Fibroblast of skin of abdomen (primary cell): ENCODE results near the gene ECHDC1.
A peak's percentile ranks its signal among the peaks of the same experiment; 100 is the strongest.

Experiments
- DNase-seq: peaks from one replicate; pipeline ENCODE4 v3.0.0-alpha.2; 2013

The ECHDC1 gene

DNA sequence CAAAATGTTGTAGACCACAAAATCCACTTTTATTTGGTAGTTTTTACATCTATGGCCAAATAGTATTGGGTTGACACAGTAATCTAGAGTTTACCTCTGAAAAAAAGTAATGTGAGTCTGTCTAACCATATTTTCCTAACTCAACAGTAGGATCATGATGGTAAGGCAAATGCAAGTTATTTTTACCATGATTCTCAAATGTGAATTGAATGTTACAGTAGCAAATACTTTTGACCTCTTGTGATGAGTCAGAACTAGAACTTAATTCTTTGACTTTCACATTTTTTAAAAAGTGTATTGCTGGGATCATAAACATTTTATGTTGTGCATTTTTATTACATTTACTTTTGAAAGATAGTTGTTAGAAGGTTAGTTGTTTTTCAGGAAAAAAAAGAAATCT, 54.7 kb downstream of the ECHDC1 start:
- peak; percentile 6 for DNase-seq

DNA sequence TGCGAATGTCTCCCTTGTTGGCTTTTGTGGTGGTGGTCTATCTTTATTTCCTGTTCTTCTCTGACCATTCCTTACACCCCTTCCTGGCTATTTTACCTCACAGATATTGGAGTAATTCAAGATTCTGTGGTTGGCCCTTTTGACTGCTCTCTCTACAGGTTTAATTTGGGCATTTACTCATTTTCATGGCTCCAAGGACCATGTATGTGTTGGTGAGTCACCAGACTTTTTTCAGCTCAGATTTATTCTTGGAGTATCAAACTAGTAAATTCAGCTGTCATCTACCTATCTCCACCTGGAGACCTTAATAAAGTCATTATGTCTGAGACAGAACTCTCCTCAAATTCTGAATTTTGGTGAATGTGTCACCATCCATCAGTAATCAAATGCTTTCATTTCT, 61.2 kb downstream of the ECHDC1 start:
- no peak for DNase-seq

DNA sequence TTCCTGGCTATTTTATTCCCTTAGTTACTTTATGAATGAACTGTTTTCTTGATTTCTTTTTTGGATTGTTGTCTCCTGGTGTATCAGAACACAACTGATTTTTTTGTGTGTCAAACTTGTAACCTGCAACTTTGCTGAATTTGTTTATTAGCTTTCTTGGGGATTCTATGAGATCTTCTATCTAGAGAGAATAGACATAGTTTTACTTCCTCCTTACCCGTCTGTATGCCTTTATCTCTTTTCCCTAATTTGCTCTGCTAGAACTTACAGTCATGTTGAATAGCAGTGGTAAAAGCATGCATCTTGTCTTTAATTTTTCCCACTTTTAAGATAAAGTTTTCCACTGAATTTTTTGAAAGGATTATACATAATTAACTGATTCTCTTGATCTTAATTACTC, 63.6 kb downstream of the ECHDC1 start:
- DNase-seq, result no peak

DNA sequence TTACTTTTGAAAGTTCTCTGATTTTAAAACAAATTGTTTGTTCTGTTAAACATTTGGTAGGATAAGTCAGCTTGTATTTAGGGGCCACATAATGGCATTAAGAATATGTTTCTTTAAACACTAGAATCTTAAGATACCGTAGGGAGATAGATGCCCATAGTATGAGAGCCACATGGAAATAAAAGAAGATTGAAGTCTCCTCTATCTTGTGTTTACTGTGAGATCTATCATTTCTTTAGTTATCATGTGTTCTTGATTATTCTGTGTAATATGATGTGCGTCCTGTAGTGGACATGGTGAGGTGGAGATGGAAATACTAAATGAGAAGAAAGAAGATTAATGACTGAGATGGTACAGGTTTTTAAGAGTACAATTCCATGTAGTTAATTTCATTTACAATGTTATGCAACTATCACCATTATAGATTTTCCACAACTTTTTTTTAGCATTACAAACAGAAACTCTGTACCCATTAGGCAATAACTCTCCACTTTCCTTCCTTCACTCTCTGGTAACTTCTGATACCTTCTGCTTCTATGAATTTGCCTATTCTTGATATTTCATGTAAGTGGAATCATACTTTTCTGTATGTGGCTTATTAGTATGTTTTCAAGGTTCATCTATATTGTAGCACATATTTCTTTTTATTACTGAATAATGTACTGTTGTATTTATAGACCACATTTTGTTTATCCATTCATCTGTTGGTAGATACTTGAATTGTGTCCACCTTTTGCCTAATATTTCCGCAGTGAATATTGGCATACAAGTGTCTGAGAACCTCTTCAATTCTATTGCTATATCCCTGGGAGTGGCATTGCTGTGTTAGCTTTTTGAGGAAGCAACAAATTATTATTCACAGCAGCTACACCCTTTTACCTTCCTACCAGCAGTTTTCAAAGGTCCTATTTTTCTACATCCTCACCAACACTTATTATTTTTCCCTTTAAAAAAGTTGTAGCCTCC, 65.2 kb downstream of the ECHDC1 start:
- DNase-seq, result no peak

DNA sequence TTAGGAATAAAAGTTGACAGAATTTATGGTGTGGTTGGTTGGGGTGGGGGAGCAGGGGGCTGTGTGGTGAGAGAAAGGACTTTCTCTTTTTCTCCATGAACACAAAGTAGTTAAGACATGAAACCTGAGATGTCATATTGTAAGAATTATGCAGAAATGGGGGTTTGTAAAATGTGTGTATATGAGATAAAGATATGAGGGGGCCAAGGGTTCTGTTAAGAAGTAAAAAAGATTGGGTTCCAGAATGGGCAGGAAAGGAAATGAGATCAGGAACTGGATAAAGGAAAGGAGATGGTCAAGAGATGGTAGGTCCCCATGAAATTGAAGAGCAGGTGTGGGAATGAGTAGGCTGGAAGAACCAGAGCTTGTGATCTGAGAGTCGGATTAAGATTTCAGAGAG, 67.1 kb downstream of the ECHDC1 start:
- DNase-seq, result no peak

DNA sequence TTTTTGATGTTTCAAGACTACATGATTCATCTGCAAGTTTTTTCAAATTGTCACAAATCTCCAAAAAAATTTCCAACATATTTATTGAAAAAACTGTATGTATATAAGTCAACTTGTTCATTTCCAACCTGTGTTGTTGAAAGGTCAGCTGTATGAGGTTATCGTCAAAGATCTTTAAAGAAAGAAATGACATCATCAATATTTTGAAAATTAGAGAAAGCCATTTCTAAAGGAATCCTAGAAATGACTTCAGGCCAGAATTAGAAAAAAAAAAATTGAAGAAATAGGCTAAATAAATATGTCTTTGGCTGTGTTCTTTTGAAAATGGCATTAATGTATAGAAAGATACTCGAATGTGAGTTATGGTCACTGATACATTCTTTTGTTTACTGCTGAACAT, 69.9 kb downstream of the ECHDC1 start:
- no peak for DNase-seq

DNA sequence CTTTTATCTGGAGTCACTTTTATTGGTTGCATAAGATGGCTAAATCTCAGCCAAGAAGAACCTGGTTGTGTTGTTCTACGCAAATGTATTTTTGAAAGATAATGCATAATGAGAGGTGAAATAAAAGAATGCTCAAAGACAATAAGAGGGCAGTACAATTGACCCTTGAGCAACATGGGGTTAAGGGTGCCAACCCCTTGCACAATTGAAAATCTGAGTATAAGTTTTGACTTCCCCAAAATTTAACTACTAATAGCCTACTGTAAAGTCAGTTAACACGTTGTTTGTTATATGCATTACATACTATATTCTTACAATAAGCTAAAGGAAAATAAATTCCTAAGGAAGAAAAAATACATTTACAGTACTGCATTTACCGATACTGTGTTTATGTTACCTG, 70.8 kb downstream of the ECHDC1 start:
- DNase-seq, result no peak

DNA sequence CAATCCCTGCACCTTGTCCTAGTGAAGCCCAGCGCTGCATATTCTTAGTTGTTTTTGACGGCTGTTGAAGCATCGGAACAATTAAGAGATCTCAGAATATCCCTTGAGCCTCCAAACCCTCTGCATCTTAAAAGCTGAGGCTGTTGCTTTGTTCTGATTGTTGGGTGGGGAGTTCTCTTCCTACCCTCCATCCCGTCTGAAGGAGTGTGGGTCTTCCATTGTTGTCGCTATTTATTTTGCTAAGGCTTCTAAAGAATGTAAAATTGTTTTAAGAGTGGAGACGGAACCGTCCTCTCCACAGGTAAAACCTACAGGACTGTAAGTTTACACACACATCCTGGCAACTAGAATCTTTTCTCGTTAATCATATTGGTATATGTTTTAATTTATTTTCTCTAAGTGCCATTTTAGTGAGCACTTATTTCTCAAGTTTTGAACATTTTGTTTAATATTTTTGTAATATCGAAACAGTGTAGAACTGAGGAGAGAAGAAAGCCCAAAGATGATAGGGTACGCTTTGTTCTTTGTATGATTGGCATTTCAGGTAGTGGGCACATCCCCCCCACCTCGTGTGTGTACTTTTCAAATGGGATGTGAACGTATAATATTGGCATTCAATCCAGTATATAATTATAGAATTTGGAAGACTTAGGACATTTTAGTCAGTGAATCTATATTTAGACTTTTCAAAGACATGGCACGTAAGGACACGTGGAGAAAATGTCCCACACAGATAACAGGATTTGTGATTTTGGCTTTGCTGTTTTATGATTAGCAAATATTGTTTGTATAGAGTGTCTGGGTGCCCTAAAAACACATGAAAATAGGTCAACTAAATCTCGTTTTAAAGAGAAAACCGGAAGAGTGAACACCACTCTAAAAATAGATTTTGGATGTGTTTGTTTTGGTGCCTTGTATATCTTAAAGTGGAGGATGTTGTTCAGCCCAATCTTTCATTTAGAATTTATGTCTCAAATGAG, 75.5 kb downstream of the ECHDC1 start:
- DNase-seq, result no peak

DNA sequence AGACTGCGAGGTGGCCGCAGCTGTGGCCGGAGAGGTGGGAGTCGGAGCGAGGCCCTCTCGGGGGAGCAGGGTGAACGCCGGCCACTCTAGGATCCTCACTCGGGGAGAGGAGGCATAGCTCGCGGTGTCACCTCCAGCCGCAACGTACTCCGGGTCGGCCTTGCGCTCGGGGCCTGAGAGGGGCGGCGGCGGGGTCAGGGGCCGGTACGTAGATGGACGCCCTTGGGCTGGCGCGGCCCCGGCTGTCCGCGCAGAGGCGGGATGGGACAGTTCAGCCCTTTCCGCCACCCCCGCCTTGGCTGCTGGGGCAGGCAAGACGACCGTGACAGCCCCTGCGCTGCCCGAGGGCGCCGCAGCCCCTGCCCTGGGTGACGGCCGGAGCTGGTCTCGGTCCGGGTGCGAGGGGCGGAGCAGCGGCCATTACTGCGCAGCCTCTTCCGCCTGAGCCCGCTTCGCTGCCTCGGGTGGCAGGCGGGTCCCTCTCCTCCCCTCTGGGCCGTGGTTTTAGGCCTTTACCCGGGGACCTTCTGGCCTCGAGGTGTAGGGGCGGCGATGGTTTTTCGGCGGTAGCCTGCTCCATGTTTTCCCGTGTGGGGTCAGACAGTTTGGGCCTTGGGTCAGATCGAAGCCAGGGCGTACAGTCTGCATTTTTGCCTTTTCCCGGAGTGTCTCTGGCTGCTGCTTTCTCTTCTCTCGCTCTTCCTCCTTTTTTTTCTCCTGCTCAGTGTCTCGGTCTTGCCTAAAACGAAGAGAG, 76.3 kb downstream of the ECHDC1 start:
- DNase-seq, result peak; percentile 46

DNA sequence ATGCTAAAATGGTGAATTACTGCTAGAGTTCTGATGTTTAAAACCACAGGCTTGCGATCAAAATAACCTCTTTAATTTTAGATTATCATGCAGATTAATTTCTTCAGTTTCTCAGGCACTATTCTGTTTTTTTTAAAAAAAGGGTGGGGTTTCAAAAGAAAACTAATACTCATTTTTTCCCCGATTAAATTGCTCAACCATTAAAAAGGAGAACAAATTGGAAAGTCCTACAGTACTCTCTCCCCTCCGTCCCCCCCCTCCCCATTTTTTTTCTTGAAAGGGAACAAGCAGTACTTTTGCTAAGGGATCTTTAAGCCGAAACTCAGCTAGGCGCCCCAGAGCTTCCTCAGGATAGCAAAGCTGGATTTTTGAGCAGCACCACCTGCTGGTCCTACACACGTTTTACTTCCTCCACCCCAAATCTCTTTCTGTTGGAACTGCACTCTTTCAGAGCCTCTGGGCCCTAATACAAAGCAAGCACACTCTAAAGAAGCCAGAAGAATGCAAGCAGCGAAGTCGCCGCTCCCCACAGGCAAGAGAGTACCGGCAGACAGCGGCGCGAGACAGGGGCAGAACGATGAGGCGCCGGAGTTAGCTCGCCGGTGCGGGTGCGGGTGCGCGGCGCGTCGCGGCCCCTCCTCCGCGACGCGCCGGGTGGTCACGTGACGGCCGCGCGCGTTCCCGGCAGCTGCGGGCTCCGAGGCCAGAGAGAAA, 77.1 kb downstream of the ECHDC1 start, which contains the start of gene RNF146:
RNF146 (plus strand) TSS at position 687 of the 714 bp plus-strand sequence. CDS start 13,475 bp downstream, outside the sequence.
- DNase-seq, result peak; percentile 82

DNA sequence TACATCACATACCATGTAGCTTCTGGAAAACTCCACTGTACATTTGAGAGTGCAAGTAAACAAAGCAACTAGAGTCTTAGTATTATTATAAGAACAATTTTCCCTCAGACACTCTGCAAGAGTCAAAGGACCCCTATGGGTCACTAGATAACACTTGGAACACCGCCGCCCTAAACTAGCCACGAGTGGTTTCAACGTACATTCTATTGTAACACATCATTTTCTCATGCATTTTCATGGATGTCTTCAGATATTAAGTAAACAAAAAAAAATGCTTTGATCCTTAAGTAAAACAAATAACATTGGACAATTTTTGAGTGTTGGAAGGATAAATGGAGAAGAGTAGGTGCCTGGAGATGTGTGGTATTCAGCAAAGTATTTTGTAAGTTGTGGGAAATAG, 79.9 kb downstream of the ECHDC1 start:
- DNase-seq, result no peak

DNA sequence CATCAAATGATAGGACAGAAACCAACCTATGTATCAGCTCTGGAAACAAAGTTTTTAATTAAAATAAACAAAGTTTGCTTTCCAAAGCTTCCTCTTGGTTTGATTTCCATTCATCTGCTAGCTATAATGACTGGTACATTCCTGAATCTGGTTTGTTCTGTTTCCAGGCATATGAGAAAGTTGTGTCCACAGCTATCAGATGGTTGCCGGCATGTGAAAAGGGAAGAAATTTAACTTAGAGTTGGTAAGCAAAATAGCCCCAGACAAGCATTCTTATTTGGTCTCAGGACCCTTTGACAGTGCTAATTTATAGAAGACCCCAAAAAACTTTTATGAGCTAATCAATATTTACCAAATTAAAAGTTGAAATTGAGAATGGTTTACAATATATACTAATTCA, 80.5 kb downstream of the ECHDC1 start:
- no peak for DNase-seq

DNA sequence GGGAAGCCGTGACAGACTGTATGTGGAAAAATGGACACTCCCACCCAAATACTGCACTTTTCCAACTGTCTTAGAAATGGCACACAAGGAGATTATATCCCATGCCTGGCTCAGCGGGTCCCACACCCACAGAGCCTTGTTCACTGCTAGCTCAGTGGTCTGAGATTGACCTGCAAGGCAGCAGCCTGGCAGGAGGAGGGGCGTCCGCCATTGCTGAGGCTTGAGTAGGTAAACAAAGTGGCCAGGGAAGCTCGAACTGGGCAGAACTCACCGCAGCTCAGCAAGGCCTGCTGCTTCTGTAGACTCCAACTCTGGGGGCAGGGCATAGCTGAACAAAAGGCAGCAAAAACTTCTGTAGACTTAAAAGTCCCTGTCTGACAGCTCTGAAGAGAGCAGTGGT, 88.1 kb downstream of the ECHDC1 start:
- DNase-seq, result no peak

DNA sequence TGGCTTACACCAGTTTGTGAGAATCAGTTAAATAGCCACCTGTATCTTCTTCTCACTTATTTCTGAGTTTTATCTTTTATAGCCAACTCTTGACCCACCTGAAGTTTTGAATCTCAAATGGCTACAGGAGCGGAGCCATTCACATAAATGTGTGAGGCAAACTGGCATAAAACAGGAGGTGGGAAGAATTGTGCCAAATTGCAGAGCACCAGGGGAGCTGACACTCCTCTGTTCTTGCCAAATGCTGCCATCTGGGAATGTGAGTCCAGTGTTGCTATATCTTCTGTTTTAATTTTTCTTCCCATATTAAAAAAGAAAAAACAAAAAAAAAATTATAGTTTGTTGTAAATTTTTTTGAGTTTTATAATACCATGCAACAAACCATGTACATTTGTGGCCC, 93.8 kb downstream of the ECHDC1 start:
- DNase-seq, result no peak

DNA sequence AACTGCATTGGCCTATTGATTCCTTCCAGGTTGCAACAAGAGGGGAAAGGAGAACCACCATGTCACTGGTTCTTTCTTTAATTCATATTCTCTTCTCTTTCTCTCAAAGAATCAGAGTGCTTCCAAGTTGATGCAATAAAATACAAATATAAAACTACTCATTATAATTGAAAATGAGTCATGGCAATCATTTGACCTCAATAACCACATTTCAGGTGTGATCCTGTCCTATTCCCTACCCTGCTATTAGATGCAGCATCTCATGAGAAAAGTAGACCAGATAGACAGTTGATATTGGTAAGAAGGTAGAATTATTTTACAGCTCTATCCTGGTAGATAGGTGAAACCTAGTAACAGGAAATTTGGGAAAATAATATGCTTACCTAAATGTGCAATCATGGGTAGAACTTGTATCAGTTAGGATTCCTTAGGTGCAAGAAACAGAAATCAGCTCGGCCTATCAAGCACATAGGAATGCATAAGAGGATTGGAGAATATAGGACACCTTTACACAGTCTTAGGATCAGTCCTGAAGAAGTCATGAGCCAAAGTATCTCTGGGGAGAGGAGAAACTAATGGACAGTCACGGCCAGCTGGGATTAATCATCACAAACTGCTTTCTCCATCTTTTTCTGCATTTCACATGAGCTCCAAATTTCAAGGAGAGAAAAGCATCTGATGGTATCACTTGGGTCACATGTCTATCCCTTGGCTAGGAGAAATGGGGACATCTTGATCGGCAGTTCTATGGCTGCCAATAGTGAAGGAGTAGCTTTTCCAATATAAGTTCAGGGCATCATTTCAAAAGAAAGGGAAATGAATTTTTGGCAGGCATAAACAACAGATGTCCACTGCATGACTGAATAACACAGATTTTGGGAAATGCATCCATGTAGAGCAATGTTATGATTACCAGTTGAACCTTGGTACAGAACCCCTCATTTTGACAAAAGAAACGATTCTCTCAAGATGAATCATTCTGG, 96.0 kb downstream of the ECHDC1 start:
- DNase-seq, result no peak

DNA sequence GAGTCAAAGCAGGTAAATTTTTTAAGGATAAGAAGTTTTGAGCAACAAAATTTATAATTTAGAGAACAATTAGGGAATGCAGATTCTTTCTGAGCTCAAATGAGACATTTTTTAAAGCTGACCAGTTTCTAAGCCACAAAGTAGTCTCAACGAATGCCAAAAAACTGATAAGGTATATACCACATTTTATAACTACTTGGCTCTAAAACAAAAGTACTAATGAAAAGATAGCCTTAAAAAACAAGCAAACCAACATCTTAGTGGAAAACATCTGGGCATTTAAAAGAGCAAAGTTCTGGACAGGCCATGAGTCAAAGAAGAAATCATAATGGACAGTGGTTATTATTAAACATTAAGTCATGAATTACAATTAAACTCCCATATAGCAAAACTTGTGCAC, 99.9 kb downstream of the ECHDC1 start:
- DNase-seq, result no peak
